ENCODE data around the gene SPIB. TPM values are rescaled to one million over a fixed set of nuclear protein-coding genes. Genes with fewer than 3 reads are reported as not detected.

The SPIB gene
- total RNA-seq, 1 donor from 2014 or later, result not detected

DNA sequence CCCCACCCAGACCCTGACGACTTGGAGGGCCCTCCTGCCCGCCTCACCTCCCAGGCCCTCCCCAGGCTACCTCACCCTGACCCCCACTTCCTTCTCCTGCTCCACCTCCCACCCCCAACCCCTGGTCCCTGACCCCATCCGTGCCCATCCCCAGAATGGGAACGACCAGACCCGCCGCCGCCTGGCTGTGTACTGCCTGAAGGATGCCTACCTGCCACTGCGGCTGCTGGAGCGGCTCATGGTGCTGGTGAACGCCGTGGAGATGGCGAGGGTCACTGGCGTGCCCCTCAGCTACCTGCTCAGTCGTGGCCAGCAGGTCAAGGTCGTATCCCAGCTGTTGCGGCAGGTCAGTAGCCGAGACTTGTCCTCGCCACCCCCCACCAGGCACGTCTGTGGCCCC lies 11.9 kb upstream of the SPIB start:
- TF ChIP-seq, protein P1, sequence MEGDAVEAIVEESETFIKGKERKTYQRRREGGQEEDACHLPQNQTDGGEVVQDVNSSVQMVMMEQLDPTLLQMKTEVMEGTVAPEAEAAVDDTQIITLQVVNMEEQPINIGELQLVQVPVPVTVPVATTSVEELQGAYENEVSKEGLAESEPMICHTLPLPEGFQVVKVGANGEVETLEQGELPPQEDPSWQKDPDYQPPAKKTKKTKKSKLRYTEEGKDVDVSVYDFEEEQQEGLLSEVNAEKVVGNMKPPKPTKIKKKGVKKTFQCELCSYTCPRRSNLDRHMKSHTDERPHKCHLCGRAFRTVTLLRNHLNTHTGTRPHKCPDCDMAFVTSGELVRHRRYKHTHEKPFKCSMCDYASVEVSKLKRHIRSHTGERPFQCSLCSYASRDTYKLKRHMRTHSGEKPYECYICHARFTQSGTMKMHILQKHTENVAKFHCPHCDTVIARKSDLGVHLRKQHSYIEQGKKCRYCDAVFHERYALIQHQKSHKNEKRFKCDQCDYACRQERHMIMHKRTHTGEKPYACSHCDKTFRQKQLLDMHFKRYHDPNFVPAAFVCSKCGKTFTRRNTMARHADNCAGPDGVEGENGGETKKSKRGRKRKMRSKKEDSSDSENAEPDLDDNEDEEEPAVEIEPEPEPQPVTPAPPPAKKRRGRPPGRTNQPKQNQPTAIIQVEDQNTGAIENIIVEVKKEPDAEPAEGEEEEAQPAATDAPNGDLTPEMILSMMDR (IDR thresholded peaks at IDR 0.05; ENCODE audit: insufficient read depth, low read length, poor library complexity, severe bottlenecking), result no peak
- Histone ChIP-seq H3K27me3 (ENCODE audit: control insufficient read depth, insufficient read depth, low read length) (no peaks in the 10 kb centered on the region), H3K36me3 (ENCODE audit: control insufficient read depth, insufficient read depth, low read length) (no peaks in the 10 kb centered on the region), H3K4me3 (ENCODE audit: low read depth, low read length) (no peak overlapping the region)
- DNase-seq (ENCODE audit: low read depth), result no peak

- Histone ChIP-seq H3K27me3 (ENCODE audit: control insufficient read depth, insufficient read depth, low read length) (no peaks in the 10 kb centered on the region), H3K4me3 (ENCODE audit: low read depth, low read length) (no peak overlapping the region), H3K36me3 (ENCODE audit: control insufficient read depth, insufficient read depth, low read length) (no peaks in the 10 kb centered on the region)
- TF ChIP-seq, protein P1 (IDR thresholded peaks at IDR 0.05; ENCODE audit: insufficient read depth, low read length, poor library complexity, severe bottlenecking), result no peak
- DNase-seq (ENCODE audit: low read depth), result no peak
Measured at GRCh38 chr19:50409347-50409746, 9.4 kb upstream of the SPIB start.

DNA sequence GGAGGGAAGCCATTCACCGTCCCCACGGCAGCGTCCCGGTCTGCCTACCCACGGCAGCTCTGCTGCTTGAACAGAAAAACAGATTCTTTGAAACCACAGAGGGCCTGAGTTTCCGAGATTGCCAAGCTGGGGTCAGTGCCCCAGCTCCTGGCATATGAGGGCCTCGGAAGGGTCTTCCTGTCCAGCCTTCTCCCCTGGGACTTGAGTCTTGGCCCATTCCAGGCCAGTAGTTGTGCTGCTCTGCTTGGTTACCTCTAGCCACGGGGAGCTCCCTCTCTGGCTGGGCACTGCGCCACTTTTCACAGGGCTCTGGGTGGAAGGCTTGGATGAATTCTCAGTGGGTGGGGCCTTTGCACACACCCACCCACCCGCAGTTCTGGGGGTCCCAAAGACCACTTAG lies 8.6 kb upstream of the SPIB start:
- Histone ChIP-seq H3K27me3 (ENCODE audit: control insufficient read depth, insufficient read depth, low read length) (no peaks in the 10 kb centered on the region), H3K36me3 (ENCODE audit: control insufficient read depth, insufficient read depth, low read length) (no peaks in the 10 kb centered on the region), H3K4me3 (ENCODE audit: low read depth, low read length) (no peak overlapping the region)
- TF ChIP-seq, protein P1 (IDR thresholded peaks at IDR 0.05; ENCODE audit: insufficient read depth, low read length, poor library complexity, severe bottlenecking), result no peak
- DNase-seq (ENCODE audit: low read depth), result no peak

DNA sequence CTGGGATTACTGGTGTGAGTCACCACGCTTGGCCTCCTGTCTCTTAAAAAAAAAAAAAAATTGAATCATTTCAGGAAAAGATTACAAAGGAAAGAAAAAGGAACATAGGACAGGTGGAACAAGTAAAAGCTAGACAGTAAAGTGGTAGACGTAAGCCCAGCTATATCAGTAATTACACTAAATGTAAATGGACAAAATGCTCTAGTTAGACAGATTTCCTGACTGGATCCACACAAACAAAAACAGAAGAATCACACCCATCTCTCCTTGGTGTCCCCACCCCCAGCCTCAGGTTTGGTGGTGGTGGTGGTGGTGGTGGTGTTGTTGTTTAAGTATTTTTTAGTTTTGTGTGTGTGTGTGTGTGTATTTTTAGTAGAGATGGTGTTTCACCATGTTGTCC lies 6.3 kb upstream of the SPIB start:
- TF ChIP-seq, protein P1 (IDR thresholded peaks at IDR 0.05; ENCODE audit: insufficient read depth, low read length, poor library complexity, severe bottlenecking), result no peak
- no peak for DNase-seq (ENCODE audit: low read depth)
- Histone ChIP-seq H3K36me3 (ENCODE audit: control insufficient read depth, insufficient read depth, low read length) (no peaks in the 10 kb centered on the region), H3K27me3 (ENCODE audit: control insufficient read depth, insufficient read depth, low read length) (no peaks in the 10 kb centered on the region), H3K4me3 (ENCODE audit: low read depth, low read length) (no peak overlapping the region)

DNA sequence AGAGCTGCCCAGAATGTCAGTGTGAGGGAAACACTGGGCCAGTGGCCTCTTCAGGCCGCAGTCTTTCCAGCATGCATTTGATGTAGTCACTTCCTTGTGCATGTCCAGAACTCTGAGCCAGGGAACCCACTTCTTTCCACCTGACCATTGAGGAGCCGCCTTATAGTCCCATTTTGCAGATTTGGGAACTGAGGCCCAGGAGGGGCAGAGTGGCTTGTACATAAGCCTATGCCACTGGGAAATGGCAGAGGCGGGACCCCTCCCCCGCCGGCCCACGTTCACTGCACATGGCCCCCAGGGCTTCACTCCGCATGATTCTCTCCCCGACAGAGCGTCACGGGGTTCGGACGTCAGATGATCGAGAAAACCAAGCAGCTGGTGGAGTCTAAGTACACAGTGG lies 5.6 kb upstream of the SPIB start:
- no peak for DNase-seq (ENCODE audit: low read depth)
- TF ChIP-seq, protein P1 (IDR thresholded peaks at IDR 0.05; ENCODE audit: insufficient read depth, low read length, poor library complexity, severe bottlenecking), result no peak
- H3K4me3 ChIP-seq (ENCODE audit: low read depth, low read length), result no peak overlapping the region
- no peaks in the 10 kb centered on the region for H3K36me3 ChIP-seq (ENCODE audit: control insufficient read depth, insufficient read depth, low read length)
- peaks cover 4% of the 10 kb centered on the region for H3K27me3 ChIP-seq (ENCODE audit: control insufficient read depth, insufficient read depth, low read length)

GRCh38 chr19:50413531-50413930 lies 5.2 kb upstream of the SPIB start:
- H3K4me3 ChIP-seq (ENCODE audit: low read depth, low read length), result no peak overlapping the region
- no peaks in the 10 kb centered on the region for H3K36me3 ChIP-seq (ENCODE audit: control insufficient read depth, insufficient read depth, low read length)
- DNase-seq (ENCODE audit: low read depth), result no peak
- TF ChIP-seq, protein P1 (IDR thresholded peaks at IDR 0.05; ENCODE audit: insufficient read depth, low read length, poor library complexity, severe bottlenecking), result no peak
- H3K27me3 ChIP-seq (ENCODE audit: control insufficient read depth, insufficient read depth, low read length), result peaks cover 8% of the 10 kb centered on the region

Data from kidney epithelial cell (primary cell).